ENCODE results near the gene NRGN. TPM values are rescaled to one million over a fixed set of nuclear protein-coding genes. Genes with fewer than 3 reads are reported as not detected.

Gene NRGN
- polyA plus RNA-seq (2012; ENCODE audit: missing spikeins): not detected

DNA sequence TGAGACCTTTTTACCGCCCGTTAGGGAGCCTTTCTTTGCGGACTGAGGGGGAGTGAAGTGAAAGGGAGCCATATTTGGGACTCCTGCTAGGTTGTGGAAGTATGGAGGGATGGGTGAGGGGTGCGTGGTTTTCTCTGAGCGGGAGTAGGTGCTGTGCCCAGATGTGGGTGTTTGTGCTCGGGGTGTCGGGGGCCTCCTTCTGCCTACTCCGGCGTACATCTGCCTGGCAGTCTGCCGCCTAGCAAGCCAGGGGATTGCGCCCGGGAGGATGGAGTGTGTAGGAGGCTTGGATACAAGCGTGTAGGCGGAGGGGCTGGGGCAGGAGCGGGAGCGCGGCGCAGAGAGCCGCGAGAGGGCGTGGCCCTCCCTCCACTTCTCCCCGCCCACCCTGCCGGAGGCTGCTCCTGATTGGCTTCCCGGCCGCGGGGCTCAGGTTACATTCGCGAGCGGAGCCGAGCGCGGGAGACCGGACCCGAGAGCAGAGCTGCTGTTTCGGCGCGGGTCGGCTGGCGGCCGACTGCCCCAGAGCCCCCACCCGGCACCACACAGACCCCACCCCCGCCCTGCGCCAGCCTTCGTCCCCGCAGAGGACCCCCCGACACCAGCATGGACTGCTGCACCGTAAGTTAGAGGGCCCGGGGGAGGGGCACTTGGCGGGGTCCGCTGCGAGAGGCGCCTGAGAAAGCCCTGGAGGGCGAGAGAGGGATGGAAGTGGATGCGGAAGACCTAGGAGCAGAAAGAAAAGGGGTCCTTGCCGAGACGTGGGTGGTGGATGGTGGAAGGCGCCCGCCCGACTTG lies at the start of gene NRGN:
TSS of gene NRGN (plus strand) at position 464 of the 798 bp plus-strand sequence. CDS start at position 607, 143 bp downstream.
- TF ChIP-seq POLR2A (IDR thresholded peaks at IDR 0.05; ENCODE audit: low read depth, low read length): no peak
- no peak for TF ChIP-seq POLR2AphosphoS5 (IDR thresholded peaks at IDR 0.05; ENCODE audit: low read depth, low read length)
- TF ChIP-seq TAF1 (IDR thresholded peaks at IDR 0.05; ENCODE audit: borderline replicate concordance, low read depth, low read length): no peak
- DNase-seq (ENCODE audit: insufficient read length) (peak; percentile 94), FAIRE-seq (peak; percentile 93)

DNA sequence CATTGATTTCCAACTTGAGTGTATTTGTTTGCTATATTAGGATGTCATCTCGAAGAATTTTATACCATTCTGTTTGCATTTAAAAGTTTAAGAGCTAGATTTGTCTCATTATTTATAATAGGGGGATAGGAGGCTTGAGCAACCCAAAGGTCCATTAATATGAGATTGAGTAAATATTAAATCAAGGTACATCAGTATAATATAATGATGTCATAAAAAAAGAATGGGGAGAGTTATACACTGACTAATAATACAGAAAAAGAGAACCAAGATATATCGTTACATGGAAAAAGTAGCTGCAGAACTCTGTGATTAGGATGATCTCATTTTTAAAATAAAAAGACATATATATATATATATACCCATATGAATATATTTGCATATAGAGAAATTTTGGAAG lies 46.6 kb upstream of the NRGN start:
- TF ChIP-seq POLR2AphosphoS5 (IDR thresholded peaks at IDR 0.05; ENCODE audit: low read depth, low read length): no peak
- TF ChIP-seq POLR2A (IDR thresholded peaks at IDR 0.05; ENCODE audit: low read depth, low read length): no peak
- no peak for TF ChIP-seq TAF1 (IDR thresholded peaks at IDR 0.05; ENCODE audit: borderline replicate concordance, low read depth, low read length)
- FAIRE-seq: no peak
- DNase-seq (ENCODE audit: insufficient read length): no peak

DNA sequence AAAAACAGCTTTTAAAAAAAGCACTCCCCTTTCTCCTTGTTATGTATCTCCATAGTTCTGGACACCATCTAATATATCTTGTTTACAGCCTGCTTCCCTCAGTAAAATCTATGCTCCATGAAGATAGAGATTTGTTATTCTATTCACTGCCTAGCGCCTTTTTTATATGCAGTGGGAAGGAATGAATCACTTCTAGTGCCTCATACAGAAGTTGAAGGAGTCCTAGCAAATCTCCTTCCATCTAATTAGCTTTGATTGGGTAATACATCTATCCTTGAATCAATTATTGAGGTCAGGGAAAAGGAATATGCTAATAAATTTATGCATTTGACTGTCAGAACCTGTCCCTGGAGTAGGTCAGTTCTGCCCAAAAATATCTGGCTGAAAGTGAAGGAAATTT lies 40.2 kb upstream of the NRGN start:
- FAIRE-seq: no peak
- TF ChIP-seq POLR2AphosphoS5 (IDR thresholded peaks at IDR 0.05; ENCODE audit: low read depth, low read length): no peak
- no peak for TF ChIP-seq POLR2A (IDR thresholded peaks at IDR 0.05; ENCODE audit: low read depth, low read length)
- no peak for TF ChIP-seq TAF1 (IDR thresholded peaks at IDR 0.05; ENCODE audit: borderline replicate concordance, low read depth, low read length)
- DNase-seq (ENCODE audit: insufficient read length): no peak

DNA sequence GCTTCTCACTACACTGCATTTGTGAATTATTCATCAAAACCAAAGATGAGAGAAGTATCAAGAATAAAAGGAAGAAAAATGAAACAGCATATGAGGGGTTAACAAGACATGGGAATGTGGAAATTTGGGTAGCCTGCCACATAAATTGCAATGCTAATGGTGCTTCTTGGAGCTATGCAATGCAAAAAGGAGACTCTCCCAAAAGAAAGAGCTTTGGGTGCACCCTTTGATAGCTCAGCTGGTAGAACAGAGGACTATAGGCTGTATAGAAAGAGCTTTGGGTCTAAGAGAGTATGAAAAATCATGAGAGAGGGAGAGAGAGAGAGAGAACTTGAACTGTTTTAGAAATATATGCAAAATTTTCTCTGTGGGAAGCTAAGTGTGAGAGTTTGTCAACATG lies 39.7 kb upstream of the NRGN start:
- TF ChIP-seq TAF1 (IDR thresholded peaks at IDR 0.05; ENCODE audit: borderline replicate concordance, low read depth, low read length) (no peak), POLR2AphosphoS5 (IDR thresholded peaks at IDR 0.05; ENCODE audit: low read depth, low read length) (no peak), POLR2A (IDR thresholded peaks at IDR 0.05; ENCODE audit: low read depth, low read length) (no peak)
- FAIRE-seq: no peak
- no peak for DNase-seq (ENCODE audit: insufficient read length)

DNA sequence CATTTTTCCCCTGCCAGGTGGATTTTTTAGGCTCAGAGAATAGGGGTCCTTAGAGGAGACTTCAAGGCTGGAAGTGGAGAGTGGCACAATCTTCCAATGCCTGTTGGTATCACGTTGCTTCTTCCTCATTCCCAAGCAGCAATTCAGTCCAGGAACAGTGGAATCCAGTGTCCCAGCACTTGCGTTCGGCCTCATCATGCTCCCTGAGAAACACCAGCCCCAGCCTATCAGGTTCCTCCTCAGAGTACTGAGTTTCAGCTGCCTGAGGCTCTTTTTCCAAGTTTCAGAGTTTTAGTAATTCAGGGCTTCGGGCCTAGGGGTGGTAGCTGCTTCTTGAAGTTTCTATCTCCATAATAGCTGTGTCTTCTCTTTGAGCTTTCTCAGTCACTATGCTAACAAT lies 31.9 kb upstream of the NRGN start:
- no peak for FAIRE-seq
- DNase-seq (ENCODE audit: insufficient read length): no peak
- TF ChIP-seq POLR2AphosphoS5 (IDR thresholded peaks at IDR 0.05; ENCODE audit: low read depth, low read length): no peak
- TF ChIP-seq TAF1 (IDR thresholded peaks at IDR 0.05; ENCODE audit: borderline replicate concordance, low read depth, low read length): no peak
- no peak for TF ChIP-seq POLR2A (IDR thresholded peaks at IDR 0.05; ENCODE audit: low read depth, low read length)

DNA sequence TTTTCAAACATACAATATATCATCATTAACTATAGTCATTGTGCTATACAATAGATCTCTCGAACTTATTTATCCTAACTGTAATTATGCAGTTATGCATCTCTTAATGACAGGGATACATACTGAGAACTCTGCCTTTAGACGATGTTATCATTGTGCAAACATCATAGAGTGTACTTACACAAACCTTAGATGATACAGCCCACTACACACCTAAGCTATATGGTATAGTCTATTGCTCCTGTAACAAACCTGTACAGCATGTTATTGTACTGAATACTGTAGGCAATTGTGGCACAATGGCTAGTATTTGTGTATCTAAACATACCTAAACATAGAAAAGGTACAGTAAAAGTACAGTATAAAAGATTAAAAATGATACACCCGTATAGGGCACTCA lies 27.4 kb upstream of the NRGN start:
- DNase-seq (ENCODE audit: insufficient read length): no peak
- TF ChIP-seq TAF1 (IDR thresholded peaks at IDR 0.05; ENCODE audit: borderline replicate concordance, low read depth, low read length) (no peak), POLR2AphosphoS5 (IDR thresholded peaks at IDR 0.05; ENCODE audit: low read depth, low read length) (no peak), POLR2A (IDR thresholded peaks at IDR 0.05; ENCODE audit: low read depth, low read length) (no peak)

DNA sequence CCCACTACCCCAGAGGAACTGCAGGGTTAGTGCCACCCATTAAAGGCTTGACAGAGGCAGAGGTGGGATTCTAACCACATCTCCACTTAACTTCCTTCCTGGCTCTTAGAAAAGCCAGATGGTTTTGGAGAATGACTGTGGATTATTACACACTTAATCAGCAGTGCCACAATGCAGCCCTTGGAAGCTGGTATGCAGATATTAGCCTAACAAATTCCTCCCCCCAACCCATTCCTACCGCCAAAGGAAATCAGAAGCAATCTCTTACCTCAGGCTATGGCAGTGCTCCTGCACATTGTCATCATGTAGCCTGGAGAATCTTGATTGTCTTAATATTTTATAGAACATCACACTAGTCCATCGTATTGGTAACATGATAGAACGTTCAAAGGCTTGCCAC lies 23.2 kb upstream of the NRGN start:
- FAIRE-seq: no peak

More for the DNA sequence above, 27.4 kb upstream of the NRGN start:
- peak; percentile 36 for FAIRE-seq

DNA sequence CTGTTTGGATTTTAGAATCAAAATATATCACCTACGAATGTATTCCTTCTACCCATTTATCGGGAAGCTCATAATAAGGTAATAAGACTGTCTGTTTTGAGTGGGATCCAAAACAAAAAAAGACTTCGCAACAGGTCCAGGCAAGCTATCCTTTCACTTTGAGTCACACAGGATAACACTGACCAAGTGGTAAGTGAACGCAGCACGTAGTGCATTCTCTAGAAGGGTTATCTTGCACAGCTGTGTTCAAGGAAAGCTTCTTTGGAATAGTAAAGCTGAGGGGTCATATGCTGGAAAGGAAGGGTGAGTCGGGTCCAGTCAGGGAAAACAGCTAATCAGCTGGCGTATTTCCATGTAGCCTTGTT lies 22.3 kb upstream of the NRGN start:
- FAIRE-seq (no peak), DNase-seq (ENCODE audit: insufficient read length) (no peak)
- TF ChIP-seq POLR2AphosphoS5 (IDR thresholded peaks at IDR 0.05; ENCODE audit: low read depth, low read length) (no peak), TAF1 (IDR thresholded peaks at IDR 0.05; ENCODE audit: borderline replicate concordance, low read depth, low read length) (no peak), POLR2A (IDR thresholded peaks at IDR 0.05; ENCODE audit: low read depth, low read length) (no peak)

More for the DNA sequence above, 23.2 kb upstream of the NRGN start:
- no peak for DNase-seq (ENCODE audit: insufficient read length)
- TF ChIP-seq POLR2A (IDR thresholded peaks at IDR 0.05; ENCODE audit: low read depth, low read length) (no peak), POLR2AphosphoS5 (IDR thresholded peaks at IDR 0.05; ENCODE audit: low read depth, low read length) (no peak), TAF1 (IDR thresholded peaks at IDR 0.05; ENCODE audit: borderline replicate concordance, low read depth, low read length) (no peak)

DNA sequence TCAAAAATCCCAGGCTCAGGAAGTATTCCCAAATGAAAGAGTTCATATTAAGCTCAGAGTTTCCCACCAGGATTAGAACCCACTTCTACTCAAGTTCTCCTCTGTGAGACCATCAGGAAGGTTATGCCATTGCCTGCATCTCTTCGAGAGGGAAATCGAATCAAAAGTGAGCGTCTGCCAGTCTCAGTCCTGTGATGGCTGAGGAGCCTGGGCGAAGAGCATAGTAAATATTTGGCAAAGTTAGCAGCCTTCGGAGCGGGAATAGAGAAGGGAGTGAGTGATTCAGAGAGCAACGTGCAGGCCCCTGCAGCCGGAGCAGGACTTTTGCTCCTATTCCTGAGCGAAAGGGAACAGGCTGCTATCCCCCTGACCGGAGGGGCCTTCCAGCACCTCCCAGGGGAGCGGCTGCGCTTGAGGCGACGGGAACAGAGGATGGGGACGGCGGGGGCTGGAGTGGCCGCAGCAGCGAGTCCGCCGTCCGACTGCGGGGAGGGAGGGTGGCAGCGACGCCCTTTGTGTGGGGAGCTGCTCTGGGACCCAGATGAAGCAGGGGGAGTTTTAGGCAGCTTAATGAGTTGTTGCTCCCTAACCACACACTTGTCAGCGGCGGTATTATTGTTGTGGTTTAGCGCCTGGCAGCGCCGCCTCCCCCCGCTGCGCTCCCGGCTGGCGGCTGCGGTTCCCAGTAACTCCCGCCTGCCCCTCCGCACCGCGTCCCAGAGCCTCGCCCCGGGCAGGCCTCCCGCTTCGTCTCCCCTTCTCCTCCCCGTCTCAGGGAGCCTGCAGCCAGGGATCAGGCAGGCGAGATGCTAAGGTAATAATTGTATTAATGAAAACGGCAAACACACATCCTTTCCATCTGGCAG lies 21.7 kb upstream of the NRGN start:
- FAIRE-seq: no peak
- DNase-seq (ENCODE audit: insufficient read length): no peak
- no peak for TF ChIP-seq POLR2AphosphoS5 (IDR thresholded peaks at IDR 0.05; ENCODE audit: low read depth, low read length)
- no peak for TF ChIP-seq POLR2A (IDR thresholded peaks at IDR 0.05; ENCODE audit: low read depth, low read length)
- no peak for TF ChIP-seq TAF1 (IDR thresholded peaks at IDR 0.05; ENCODE audit: borderline replicate concordance, low read depth, low read length)

DNA sequence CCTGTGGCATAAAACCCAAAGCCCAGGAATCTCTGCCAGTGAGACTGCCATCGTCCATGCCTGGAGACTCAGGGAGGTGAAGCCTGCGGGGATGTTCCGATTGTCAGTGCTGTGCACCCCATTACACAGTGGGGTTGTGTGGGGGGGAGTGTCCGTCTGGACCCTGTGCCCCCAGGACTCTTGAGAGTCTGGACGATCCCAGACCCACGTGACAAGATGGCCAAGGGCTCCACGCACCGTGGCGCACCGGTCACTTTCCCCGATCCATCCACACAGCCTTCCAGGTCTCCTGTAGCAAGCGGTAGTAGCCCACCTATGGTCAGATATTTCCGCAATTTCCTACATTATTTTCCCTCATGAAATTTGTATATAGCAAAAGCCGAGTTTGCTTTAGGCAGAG lies 20.9 kb upstream of the NRGN start:
- FAIRE-seq: no peak
- DNase-seq (ENCODE audit: insufficient read length): no peak
- TF ChIP-seq POLR2A (IDR thresholded peaks at IDR 0.05; ENCODE audit: low read depth, low read length): no peak
- no peak for TF ChIP-seq TAF1 (IDR thresholded peaks at IDR 0.05; ENCODE audit: borderline replicate concordance, low read depth, low read length)
- TF ChIP-seq POLR2AphosphoS5 (IDR thresholded peaks at IDR 0.05; ENCODE audit: low read depth, low read length): no peak

DNA sequence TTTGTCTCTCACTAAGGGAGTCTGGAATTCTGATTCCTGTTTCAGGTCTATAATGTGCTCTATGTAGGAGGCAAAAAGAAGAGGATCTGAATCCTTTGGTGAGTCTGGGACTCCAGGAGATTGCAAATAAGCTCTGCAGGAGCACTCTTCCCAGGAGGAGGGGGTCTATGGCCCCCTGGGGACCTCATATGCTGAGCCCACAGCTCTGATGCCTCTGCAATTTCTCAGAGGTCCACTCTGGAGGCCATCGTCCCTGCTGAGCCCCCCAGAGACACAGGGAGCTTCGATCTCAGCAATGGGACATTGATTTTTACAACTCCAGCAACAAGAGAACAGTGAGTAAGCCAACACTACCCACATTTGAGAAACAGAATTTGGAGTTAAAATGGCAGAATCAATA lies 20.2 kb upstream of the NRGN start:
- TF ChIP-seq POLR2AphosphoS5 (IDR thresholded peaks at IDR 0.05; ENCODE audit: low read depth, low read length) (no peak), POLR2A (IDR thresholded peaks at IDR 0.05; ENCODE audit: low read depth, low read length) (no peak), TAF1 (IDR thresholded peaks at IDR 0.05; ENCODE audit: borderline replicate concordance, low read depth, low read length) (no peak)
- DNase-seq (ENCODE audit: insufficient read length): no peak
- FAIRE-seq: no peak
